ENCODE results near the gene FAM135A.

- TF ChIP-seq POLR2AphosphoS5 (IDR thresholded peaks at IDR 0.05) (no peak), POLR2A (IDR thresholded peaks at IDR 0.05) (no peak)
- TF ChIP-seq, protein P1, sequence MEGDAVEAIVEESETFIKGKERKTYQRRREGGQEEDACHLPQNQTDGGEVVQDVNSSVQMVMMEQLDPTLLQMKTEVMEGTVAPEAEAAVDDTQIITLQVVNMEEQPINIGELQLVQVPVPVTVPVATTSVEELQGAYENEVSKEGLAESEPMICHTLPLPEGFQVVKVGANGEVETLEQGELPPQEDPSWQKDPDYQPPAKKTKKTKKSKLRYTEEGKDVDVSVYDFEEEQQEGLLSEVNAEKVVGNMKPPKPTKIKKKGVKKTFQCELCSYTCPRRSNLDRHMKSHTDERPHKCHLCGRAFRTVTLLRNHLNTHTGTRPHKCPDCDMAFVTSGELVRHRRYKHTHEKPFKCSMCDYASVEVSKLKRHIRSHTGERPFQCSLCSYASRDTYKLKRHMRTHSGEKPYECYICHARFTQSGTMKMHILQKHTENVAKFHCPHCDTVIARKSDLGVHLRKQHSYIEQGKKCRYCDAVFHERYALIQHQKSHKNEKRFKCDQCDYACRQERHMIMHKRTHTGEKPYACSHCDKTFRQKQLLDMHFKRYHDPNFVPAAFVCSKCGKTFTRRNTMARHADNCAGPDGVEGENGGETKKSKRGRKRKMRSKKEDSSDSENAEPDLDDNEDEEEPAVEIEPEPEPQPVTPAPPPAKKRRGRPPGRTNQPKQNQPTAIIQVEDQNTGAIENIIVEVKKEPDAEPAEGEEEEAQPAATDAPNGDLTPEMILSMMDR (IDR thresholded peaks at IDR 0.05) = no peak
Observed at GRCh38 chr6:70592391-70593117, 179.2 kb downstream of the FAM135A start.
